HG02571 (cell line): ENCODE measurements around the gene CTNNA1.

ENCODE experiments used
- ATAC-seq: cut with Tn5 transposase; IDR thresholded peaks from one replicate; pipeline ENCODE4 v1.9.1; 2021; ENCODE audit warnings: mild to moderate bottlenecking, moderate library complexity; ENCODE audit not compliant: unreplicated experiment

CTNNA1 gene

DNA sequence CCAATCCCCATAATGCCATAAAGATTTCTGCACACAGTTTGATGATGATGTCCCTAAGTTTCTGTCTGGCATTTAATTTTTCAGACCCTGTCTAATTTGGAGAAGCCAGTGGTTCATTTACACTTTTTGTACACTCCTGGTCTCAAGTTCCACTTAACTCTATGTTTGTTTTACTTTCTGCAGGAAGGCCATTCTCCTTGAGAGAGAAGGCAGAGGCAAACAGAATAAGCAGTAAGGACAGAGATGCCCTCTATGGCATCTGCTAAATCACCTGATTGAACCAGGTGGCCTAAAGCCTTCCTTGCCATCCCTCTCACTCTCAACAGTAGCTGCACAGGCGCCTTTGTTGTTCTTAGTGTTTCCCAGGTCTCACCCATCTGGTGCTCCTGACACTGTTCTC is 208.0 kb downstream of the CTNNA1 start:
- ATAC-seq = no peak

DNA sequence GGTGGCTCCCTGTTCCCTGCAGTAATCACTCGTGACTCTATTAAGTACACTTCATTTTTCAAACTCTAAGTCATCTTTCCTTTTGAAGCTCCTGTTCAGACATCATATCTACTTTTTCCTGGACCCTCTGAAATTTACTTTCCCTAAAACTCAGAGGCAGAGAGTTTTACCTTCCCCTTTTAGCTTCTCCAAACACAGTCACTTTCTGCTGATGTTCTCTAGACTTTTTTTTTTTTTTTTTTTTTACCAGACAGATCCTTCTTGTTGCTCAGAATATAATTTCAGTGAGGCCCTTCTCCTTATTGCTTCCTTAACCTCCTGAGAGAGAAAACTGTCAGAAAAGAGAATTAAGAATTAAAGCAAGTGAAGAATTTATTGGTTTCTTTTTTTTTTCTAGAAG is 208.5 kb downstream of the CTNNA1 start:
- no peak for ATAC-seq

DNA sequence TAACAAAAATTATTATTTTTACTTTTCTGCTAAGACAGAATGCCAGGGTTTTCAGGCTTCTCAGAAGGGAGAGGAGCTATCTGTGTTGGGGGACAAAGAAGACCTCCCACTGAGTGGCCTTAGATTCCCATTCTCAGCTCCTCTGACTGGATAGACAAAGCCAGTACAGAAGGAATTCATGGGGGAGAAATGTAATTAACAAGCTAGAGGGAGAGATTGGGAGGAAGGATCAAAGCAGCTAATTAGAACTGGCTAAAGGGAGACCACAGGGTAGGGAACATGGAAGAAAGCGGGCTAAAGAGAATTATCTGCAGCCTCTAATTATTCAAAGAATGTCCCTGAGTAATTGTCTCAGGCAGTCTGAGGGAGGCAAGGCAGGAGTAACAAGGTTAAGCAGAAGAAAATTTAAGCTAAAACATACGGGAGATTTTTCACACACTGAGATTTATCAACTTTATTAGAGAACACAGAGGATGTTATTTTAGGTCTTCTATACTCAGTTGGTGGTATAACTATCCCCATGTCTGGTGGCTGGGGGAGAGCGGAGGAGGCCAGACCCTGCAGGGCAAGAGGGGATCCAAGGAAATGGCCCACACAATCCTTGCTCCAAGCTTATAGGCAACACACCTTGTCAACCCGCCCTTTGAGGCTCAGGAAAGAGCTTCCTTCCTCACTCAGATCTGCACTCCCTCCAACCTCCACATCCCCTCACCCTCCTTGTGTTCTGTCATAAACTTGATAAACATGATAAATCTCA is 209.6 kb downstream of the CTNNA1 start:
- no peak for ATAC-seq

GRCh38 chr5:138963763-138964371 is 210.6 kb downstream of the CTNNA1 start:
- no peak for ATAC-seq

DNA sequence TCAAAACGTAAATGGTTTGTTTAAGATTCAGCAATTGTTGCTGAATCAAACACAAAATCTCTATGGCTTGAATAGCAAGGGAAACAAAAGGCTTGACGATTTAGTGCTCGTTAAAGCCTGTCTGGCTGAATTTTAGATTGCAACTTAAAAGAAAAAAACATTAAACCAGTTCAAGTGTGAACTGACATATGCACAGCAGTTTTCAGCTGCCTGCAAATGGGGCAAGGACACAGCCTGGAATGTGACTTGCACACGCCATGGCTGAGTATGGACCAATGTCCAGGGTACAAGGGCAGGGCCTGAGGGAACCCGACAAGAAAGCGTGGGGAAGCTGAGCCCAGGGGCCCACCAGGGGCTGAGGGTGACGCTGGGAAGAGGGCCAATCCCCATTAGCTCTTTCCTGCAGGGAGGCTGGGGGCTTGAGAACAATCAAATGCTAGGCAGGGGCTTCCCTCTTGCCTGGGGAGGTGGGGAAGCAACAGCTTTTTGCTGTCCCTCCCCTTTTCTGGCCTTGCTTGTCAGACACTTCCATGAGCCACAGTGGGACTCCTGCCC is 211.5 kb downstream of the CTNNA1 start:
- no peak for ATAC-seq

DNA sequence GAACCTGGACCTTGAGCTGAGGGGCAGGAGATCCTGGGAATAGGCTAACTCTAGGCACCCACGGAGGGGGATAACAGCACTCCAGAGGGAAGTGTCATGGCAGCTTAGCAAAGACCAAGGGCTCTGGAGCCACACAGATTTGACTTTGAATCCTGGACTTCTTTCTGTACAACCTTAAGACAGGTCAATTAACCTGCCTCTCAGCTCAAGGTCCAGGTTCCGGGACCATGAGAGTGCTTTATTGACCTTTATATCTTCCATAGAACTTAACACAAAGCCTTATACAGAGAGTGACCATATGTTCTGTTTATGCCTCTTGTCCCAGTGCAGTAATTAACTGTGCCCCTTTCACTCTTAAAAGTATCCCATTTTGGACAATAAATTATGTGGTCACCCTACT is 212.4 kb downstream of the CTNNA1 start:
- ATAC-seq = no peak

GRCh38 chr5:138966236-138966985 is 213.2 kb downstream of the CTNNA1 start:
- no peak for ATAC-seq

- no peak for ATAC-seq
Observed at GRCh38 chr5:138967791-138968448, 214.7 kb downstream of the CTNNA1 start.

DNA sequence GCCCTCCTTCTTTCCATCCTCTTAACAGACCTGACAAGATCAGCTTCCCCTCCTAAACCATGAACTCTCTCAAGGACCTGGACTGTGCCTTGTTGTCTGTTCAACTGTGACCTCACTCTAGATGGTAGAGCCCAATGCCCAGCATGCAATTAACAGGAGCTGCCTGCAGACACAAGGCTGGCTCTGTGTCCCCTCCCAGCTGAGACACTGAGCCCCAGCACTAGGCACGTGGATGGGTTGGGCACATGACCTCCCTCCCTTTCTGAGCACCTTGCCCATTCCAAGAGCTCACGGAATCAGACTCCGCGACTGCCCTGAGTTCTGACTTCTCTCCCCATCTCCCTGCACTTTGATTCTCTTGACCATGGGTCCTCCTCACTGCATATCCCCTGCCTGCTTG is 215.4 kb downstream of the CTNNA1 start:
- ATAC-seq = no peak

GRCh38 chr5:138969323-138970002 is 216.2 kb downstream of the CTNNA1 start:
- ATAC-seq = no peak

- ATAC-seq = no peak
Observed at GRCh38 chr5:138972230-138972629, 219.0 kb downstream of the CTNNA1 start.

DNA sequence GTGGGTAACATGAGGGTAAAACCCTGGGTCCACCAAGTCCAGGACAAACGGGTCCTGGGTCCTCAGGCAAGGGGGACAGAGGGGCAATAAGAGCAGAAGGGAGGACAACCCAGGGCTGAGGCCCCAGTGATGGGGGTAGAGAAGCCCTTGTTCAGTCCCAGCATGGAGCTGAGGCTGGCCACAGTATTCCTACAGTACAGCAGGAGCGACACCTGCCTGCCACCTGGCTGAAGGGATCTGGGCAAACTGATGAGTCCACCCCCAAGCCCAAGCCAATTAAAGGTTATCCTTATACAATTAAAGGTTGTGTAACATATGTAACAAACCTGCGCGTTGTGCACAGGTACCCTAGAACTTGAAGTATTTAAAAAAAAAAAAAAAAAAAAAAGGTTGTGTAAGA is 219.6 kb downstream of the CTNNA1 start:
- ATAC-seq = no peak

- no peak for ATAC-seq
Observed at GRCh38 chr5:138974227-138975063, 221.2 kb downstream of the CTNNA1 start.

- ATAC-seq = no peak
Observed at GRCh38 chr5:138975098-138975847, 222.0 kb downstream of the CTNNA1 start.

GRCh38 chr5:138978080-138978479 is 224.9 kb downstream of the CTNNA1 start:
- ATAC-seq = no peak

DNA sequence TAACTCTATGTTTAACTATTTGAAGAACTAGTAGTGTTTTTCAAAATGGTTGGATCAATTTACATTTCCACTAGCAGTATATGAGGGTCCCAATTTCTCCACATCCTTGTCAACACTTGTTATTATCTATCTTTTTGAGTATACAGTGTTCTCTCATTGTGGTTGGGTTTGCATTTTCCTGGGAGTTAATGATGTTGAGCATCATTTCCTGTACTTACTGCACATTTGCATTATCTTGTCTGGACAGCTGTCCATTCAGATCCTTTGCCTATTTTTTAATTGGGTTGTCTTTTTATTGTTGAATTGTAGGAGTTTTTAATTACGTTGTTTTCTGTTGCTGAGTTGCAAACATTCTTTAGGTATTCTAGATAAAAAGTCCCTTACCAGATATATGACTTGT is 225.4 kb downstream of the CTNNA1 start:
- no peak for ATAC-seq

GRCh38 chr5:138979684-138980280 is 226.6 kb downstream of the CTNNA1 start:
- no peak for ATAC-seq

GRCh38 chr5:138980441-138980840 is 227.2 kb downstream of the CTNNA1 start:
- no peak for ATAC-seq

- no peak for ATAC-seq
Observed at GRCh38 chr5:138981131-138981530, 227.9 kb downstream of the CTNNA1 start.
